SKM-1 treated with dmso at 0.1 percent for 144 hours (cell line): ENCODE measurements around the gene ICE2.
"Not testable (repeated sequence)": the region's sequence is repeated elsewhere in the genome, so short reads cannot be mapped to it uniquely, and the experiment has no call there.

Experiments used
- DNase-seq: peaks from one replicate; lab custom pipeline; 2025; ENCODE audit not compliant: unreplicated experiment; lab: John Stamatoyannopoulos, UW

ICE2 gene

GRCh38 chr15:60410350-60410749 is 68.6 kb downstream of the ICE2 start:
- not testable (repeated sequence) for DNase-seq

GRCh38 chr15:60408463-60408981 is 70.4 kb downstream of the ICE2 start:
- peak; percentile 90 for DNase-seq

- DNase-seq = no peak
Observed at GRCh38 chr15:60407415-60407805, 71.5 kb downstream of the ICE2 start.

- no peak for DNase-seq
Observed at GRCh38 chr15:60406513-60407414, 72.2 kb downstream of the ICE2 start.

- no peak for DNase-seq
Observed at GRCh38 chr15:60405399-60405798, 73.5 kb downstream of the ICE2 start.

GRCh38 chr15:60404351-60404750 is 74.6 kb downstream of the ICE2 start:
- not testable (repeated sequence) for DNase-seq

- no peak for DNase-seq
Observed at GRCh38 chr15:60400944-60401343, 78.0 kb downstream of the ICE2 start.

GRCh38 chr15:60399931-60400330 is 79.0 kb downstream of the ICE2 start:
- DNase-seq = no peak

- no peak for DNase-seq
Observed at GRCh38 chr15:60399246-60399915, 79.6 kb downstream of the ICE2 start.

- DNase-seq = peak; percentile 43
Observed at GRCh38 chr15:60397772-60398445, 81.0 kb downstream of the ICE2 start, which contains the start of gene ANXA2. Gene ANXA2 (minus strand): TSS chr15:60397986. CDS start chr15:60386075, 11,911 bp downstream.

- peak; percentile 22 for DNase-seq
Observed at GRCh38 chr15:60396958-60397771, 81.8 kb downstream of the ICE2 start.

- no peak for DNase-seq
Observed at GRCh38 chr15:60396560-60396957, 82.4 kb downstream of the ICE2 start.

GRCh38 chr15:60396100-60396499 is 82.8 kb downstream of the ICE2 start:
- DNase-seq = no peak

GRCh38 chr15:60395276-60396011 is 83.5 kb downstream of the ICE2 start:
- no peak for DNase-seq

GRCh38 chr15:60394689-60395097 is 84.2 kb downstream of the ICE2 start:
- no peak for DNase-seq

- peak; percentile 16 for DNase-seq
Observed at GRCh38 chr15:60392986-60393790, 85.8 kb downstream of the ICE2 start.

- no peak for DNase-seq
Observed at GRCh38 chr15:60392601-60392985, 86.3 kb downstream of the ICE2 start.

GRCh38 chr15:60391722-60392315 is 87.1 kb downstream of the ICE2 start:
- no peak for DNase-seq
